ENCODE results near the gene PCDH12. TPM values are rescaled to one million over a fixed set of nuclear protein-coding genes. Genes with fewer than 3 reads are reported as not detected.

Gene PCDH12
- total and polyA plus RNA-seq, 4 experiments from 2014 or later, result 0.13 to 0.31 TPM; not detected in 2

DNA sequence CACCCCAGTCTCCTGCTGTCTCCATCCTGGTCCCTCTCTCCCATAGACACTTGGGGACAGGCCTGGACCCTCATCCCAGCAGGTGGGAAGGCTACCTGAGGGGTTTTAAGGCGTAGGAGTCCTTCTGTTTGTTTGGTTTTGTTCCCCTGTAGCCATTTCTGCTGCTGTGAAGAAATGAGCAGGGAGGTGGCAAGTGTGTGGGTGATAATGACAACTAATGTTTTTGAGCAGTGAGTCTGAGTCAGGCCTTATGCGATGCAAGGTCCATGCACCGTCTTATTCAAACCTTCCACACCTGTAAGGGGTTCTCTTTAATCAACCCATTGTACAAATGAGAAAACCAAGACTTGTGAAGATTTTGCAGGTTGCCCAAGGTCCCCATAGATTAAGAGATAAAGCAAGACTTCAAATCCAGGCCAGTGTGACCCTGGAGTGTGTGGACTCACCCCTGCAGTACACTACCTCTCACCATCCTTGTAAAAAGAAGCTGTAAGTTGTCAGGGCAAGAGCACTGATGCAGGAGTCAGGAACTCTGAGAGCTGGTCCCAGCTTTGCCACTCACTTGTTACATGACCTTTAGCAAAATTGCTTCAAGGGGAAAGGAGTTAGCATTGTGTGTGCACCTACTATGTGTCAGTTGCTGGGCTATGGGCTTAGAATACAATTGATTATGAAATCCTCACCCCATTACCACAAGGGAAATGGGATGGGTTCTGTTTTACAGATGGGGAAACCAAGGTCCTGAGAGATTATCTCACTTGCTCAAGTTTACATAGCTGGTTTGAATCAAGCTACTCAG, 7.6 kb downstream of the PCDH12 start:
- Mint-ChIP-seq H3K4me3 (no peak overlapping the region), H3K27ac (no peak overlapping the region), H3K9me3 (no peaks in the 10 kb centered on the region), H3K4me1 (peaks cover 3 to 16% (median 10%) of the 10 kb centered on the region in 4 donors), H3K36me3 (peaks cover 0 to 2% of the 10 kb centered on the region in 2 donors), H3K27me3 (no peaks in the 10 kb centered on the region)
- Histone ChIP-seq H3K4me1 (ENCODE audit: insufficient read depth, low read length) (peaks cover 5% of the 10 kb centered on the region), H3K4me3 (ENCODE audit: low read length in 2 of 2) (no peak overlapping the region), H3K27me3 (ENCODE audit: insufficient read depth, low read length) (no peaks in the 10 kb centered on the region), H3K27ac (ENCODE audit: low read depth, low read length) (no peak overlapping the region), H3K36me3 (ENCODE audit: insufficient read depth, low read length) (no peaks in the 10 kb centered on the region), H3K9me3 (ENCODE audit: control insufficient read depth in 1 of 2, low read length in 2 of 2) (no peaks in the 10 kb centered on the region)
- ChIA-PET CTCF (ENCODE audit: partially characterized antibody) (interaction anchor here (1.0 kb wide), 2 partner anchors 10 to 18 kb away, joined by 4 to 5 read pairs; partner anchors contain the start of gene RNF14), POLR2A (ENCODE audit: partially characterized antibody) (interaction anchor here (1.1 kb wide), 1 partner anchor 10 kb away, joined by 7 read pairs; no protein-coding TSS in a partner anchor)
- DNase-seq, result no peak
- intact Hi-C loops (cut with micrococcal nuclease), result no loop called here

DNA sequence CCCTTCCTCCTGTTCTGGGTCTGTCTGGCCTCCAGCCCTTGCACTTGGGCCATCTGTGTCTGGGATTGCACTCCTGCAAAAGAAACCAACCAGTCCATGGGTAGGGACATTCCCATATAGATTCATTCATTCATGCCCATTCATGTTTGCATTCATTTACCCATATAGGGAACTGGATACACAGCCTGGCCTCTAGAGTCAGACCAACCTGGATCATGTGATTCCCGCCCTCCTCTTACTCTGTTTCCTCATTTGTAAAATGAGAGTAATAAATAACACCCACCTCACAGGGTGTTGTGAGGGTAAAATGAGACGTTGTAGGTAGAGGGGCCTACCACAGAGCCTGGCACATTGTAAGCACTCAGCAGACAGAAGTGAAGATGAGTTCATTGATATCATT, 8.5 kb downstream of the PCDH12 start:
- Histone ChIP-seq H3K4me3 (ENCODE audit: low read length in 2 of 2) (no peak overlapping the region), H3K27me3 (ENCODE audit: insufficient read depth, low read length) (no peaks in the 10 kb centered on the region), H3K27ac (ENCODE audit: low read depth, low read length) (no peak overlapping the region), H3K36me3 (ENCODE audit: insufficient read depth, low read length) (no peaks in the 10 kb centered on the region), H3K9me3 (ENCODE audit: control insufficient read depth in 1 of 2, low read length in 2 of 2) (no peaks in the 10 kb centered on the region), H3K4me1 (ENCODE audit: insufficient read depth, low read length) (peaks cover 5% of the 10 kb centered on the region)
- CTCF ChIA-PET (ENCODE audit: partially characterized antibody), result no interaction called here
- POLR2A ChIA-PET (ENCODE audit: partially characterized antibody), result interaction anchor here (1.1 kb wide), 1 partner anchor 20 kb away, joined by 3 read pairs; no protein-coding TSS in a partner anchor
- Mint-ChIP-seq H3K4me1 (peaks cover 3 to 13% (median 9%) of the 10 kb centered on the region in 4 donors), H3K27me3 (no peaks in the 10 kb centered on the region), H3K36me3 (peaks cover 0 to 2% of the 10 kb centered on the region in 2 donors), H3K27ac (no peak overlapping the region), H3K4me3 (no peak overlapping the region), H3K9me3 (no peaks in the 10 kb centered on the region)
- intact Hi-C loops (cut with micrococcal nuclease), result no loop called here
- no peak for DNase-seq

GRCh38 chr5:141948812-141949211, 9.2 kb downstream of the PCDH12 start:
- H3K27me3 ChIP-seq (ENCODE audit: insufficient read depth, low read length), result no peaks in the 10 kb centered on the region
- Mint-ChIP-seq H3K4me1 (peaks cover 3 to 11% (median 5%) of the 10 kb centered on the region in 4 donors), H3K9me3 (no peaks in the 10 kb centered on the region), H3K36me3 (peaks cover 0 to 2% of the 10 kb centered on the region in 2 donors), H3K27ac (no peak overlapping the region), H3K27me3 (no peaks in the 10 kb centered on the region), H3K4me3 (no peak overlapping the region)
- peaks cover 5% of the 10 kb centered on the region for H3K4me1 ChIP-seq (ENCODE audit: insufficient read depth, low read length)
- no peak for DNase-seq
- H3K4me3 ChIP-seq (ENCODE audit: low read length in 2 of 2), result no peak overlapping the region
- no peaks in the 10 kb centered on the region for H3K9me3 ChIP-seq (ENCODE audit: control insufficient read depth in 1 of 2, low read length in 2 of 2)
- H3K27ac ChIP-seq (ENCODE audit: low read depth, low read length), result no peak overlapping the region
- POLR2A ChIA-PET (ENCODE audit: partially characterized antibody), result interaction anchor here (1.1 to 2.3 kb wide), 2 partner anchors 21 to 25 kb away, joined by 3 to 9 read pairs; partner anchors contain the start of gene DELE1
- intact Hi-C loops (cut with micrococcal nuclease), result no loop called here
- H3K36me3 ChIP-seq (ENCODE audit: insufficient read depth, low read length), result no peaks in the 10 kb centered on the region
- CTCF ChIA-PET (ENCODE audit: partially characterized antibody), result interaction anchor here (1.6 to 2.3 kb wide), 2 partner anchors 12 to 20 kb away, joined by 5 to 10 read pairs; partner anchors contain the start of gene RNF14

- Histone ChIP-seq H3K27me3 (ENCODE audit: insufficient read depth, low read length) (no peaks in the 10 kb centered on the region), H3K36me3 (ENCODE audit: insufficient read depth, low read length) (no peaks in the 10 kb centered on the region), H3K9me3 (ENCODE audit: control insufficient read depth in 1 of 2, low read length in 2 of 2) (no peaks in the 10 kb centered on the region), H3K4me1 (ENCODE audit: insufficient read depth, low read length) (peaks cover 5% of the 10 kb centered on the region), H3K4me3 (ENCODE audit: low read length in 2 of 2) (no peak overlapping the region), H3K27ac (ENCODE audit: low read depth, low read length) (no peak overlapping the region)
- Mint-ChIP-seq H3K4me1 (peaks cover 3 to 11% (median 6%) of the 10 kb centered on the region in 4 donors), H3K4me3 (no peak overlapping the region), H3K9me3 (no peaks in the 10 kb centered on the region), H3K36me3 (peaks cover 0 to 2% of the 10 kb centered on the region in 2 donors), H3K27me3 (no peaks in the 10 kb centered on the region), H3K27ac (peak overlapping the region in 1 of 7 donors; percentile 81)
- intact Hi-C loops (cut with micrococcal nuclease), result no loop called here
- ChIA-PET POLR2A (ENCODE audit: partially characterized antibody) (interaction anchor here (1.2 to 2.3 kb wide), 2 partner anchors 22 to 24 kb away, joined by 3 to 9 read pairs; partner anchors contain the start of genes DELE1 and RNF14), CTCF (ENCODE audit: partially characterized antibody) (interaction anchor here (0.8 to 2.3 kb wide), 6 partner anchors 13 to 256 kb away, joined by 3 to 10 read pairs (median 4); partner anchors contain the start of genes PCDH1 and RNF14)
- no peak for DNase-seq
Measured at GRCh38 chr5:141947316-141947715, 10.7 kb downstream of the PCDH12 start.

GRCh38 chr5:141945511-141946051, 12.4 kb downstream of the PCDH12 start:
- H3K36me3 ChIP-seq (ENCODE audit: insufficient read depth, low read length), result no peaks in the 10 kb centered on the region
- no peak overlapping the region for H3K4me3 ChIP-seq (ENCODE audit: low read length in 2 of 2)
- Mint-ChIP-seq H3K4me1 (peaks cover 0 to 3% (median 0%) of the 10 kb centered on the region in 4 donors), H3K36me3 (peaks cover 0 to 4% of the 10 kb centered on the region in 2 donors), H3K4me3 (no peak overlapping the region), H3K27me3 (no peaks in the 10 kb centered on the region), H3K27ac (no peak overlapping the region), H3K9me3 (no peaks in the 10 kb centered on the region)
- H3K4me1 ChIP-seq (ENCODE audit: insufficient read depth, low read length), result no peaks in the 10 kb centered on the region
- intact Hi-C loops (cut with micrococcal nuclease), result no loop called here
- H3K27me3 ChIP-seq (ENCODE audit: insufficient read depth, low read length), result no peaks in the 10 kb centered on the region
- no peak overlapping the region for H3K27ac ChIP-seq (ENCODE audit: low read depth, low read length)
- POLR2A ChIA-PET (ENCODE audit: partially characterized antibody), result no interaction called here
- CTCF ChIA-PET (ENCODE audit: partially characterized antibody), result interaction anchor here (1.3 to 5.9 kb wide), 2 partner anchors 14 to 23 kb away, joined by 3 to 53 read pairs; partner anchors contain the start of genes PCDH12 and RNF14
- no peak for DNase-seq
- no peaks in the 10 kb centered on the region for H3K9me3 ChIP-seq (ENCODE audit: control insufficient read depth in 1 of 2, low read length in 2 of 2)

GRCh38 chr5:141944076-141944475, 13.9 kb downstream of the PCDH12 start:
- DNase-seq, result no peak
- peaks cover 0 to 14% of the 10 kb centered on the region in 2 donors for H3K36me3 Mint-ChIP-seq
- ChIA-PET CTCF (ENCODE audit: partially characterized antibody) (interaction anchor here (0.5 to 5.9 kb wide), 4 partner anchors 15 to 319 kb away, joined by 3 to 53 read pairs (median 5); partner anchors contain the start of genes PCDH12 and RNF14), POLR2A (ENCODE audit: partially characterized antibody) (interaction anchor here (0.5 to 1.1 kb wide), 2 partner anchors 20 to 386 kb away, joined by 3 read pairs; partner anchors contain the start of gene DELE1)
- no peak overlapping the region for H3K27ac ChIP-seq (ENCODE audit: low read depth, low read length)
- no peaks in the 10 kb centered on the region for H3K27me3 ChIP-seq (ENCODE audit: insufficient read depth, low read length)
- no peak overlapping the region for H3K4me3 ChIP-seq (ENCODE audit: low read length in 2 of 2)
- H3K4me1 Mint-ChIP-seq, result peaks cover 0 to 3% (median 0%) of the 10 kb centered on the region in 4 donors
- H3K9me3 ChIP-seq (ENCODE audit: control insufficient read depth in 1 of 2, low read length in 2 of 2), result no peaks in the 10 kb centered on the region
- no peak overlapping the region for H3K4me3 Mint-ChIP-seq
- peak overlapping the region in 1 of 7 donors; percentile 36 for H3K27ac Mint-ChIP-seq
- intact Hi-C loops (cut with micrococcal nuclease), result no loop called here
- no peaks in the 10 kb centered on the region for H3K27me3 Mint-ChIP-seq
- peaks cover 7% of the 10 kb centered on the region for H3K36me3 ChIP-seq (ENCODE audit: insufficient read depth, low read length)
- H3K9me3 Mint-ChIP-seq, result no peaks in the 10 kb centered on the region
- H3K4me1 ChIP-seq (ENCODE audit: insufficient read depth, low read length), result no peaks in the 10 kb centered on the region

All from CD4-positive, alpha-beta memory T cell (primary cell).